ENCODE results near the gene PRKCE. TPM values are rescaled to one million over a fixed set of nuclear protein-coding genes. Genes with fewer than 3 reads are reported as not detected.

Gene PRKCE
- total and polyA plus RNA-seq, 2 of the 8 experiments (the other 6 are each of a cell fraction or from before 2014, with no cell fraction given): 0.54 to 2.1 TPM

GRCh38 chr2:46198966-46199365 lies 547.5 kb downstream of the PRKCE start (continued):
- TF ChIP-seq CHD7 (IDR thresholded peaks at IDR 0.05; ENCODE audit: insufficient replicate concordance, low read length) (no peak), SP4 (IDR thresholded peaks at IDR 0.05; ENCODE audit: low read length) (no peak), POLR2AphosphoS5 (IDR thresholded peaks at IDR 0.05; ENCODE audit: low read depth, low read length) (no peak), SIX5 (IDR thresholded peaks at IDR 0.05; ENCODE audit: low read depth, low read length) (no peak), FOSL1 (IDR thresholded peaks at IDR 0.05; ENCODE audit: insufficient read depth, low read depth, low read length) (no peak)
